Parathyroid adenoma (tissue), 2 donors: ENCODE results near the gene PNKD.

Source experiments
- H2AFZ ChIP-seq: fragments of 300-600 bp; sonication (generic); one replicate; pipeline ENCODE4 v1.7.0; 2017; ENCODE audit warnings: antibody characterized with exemption, mild to moderate bottlenecking
- H3K27ac ChIP-seq: fragments of 300-600 bp; sonication (generic); one replicate; pipeline ENCODE4 v1.7.0; 2017
- H3K27me3 ChIP-seq: fragments of 300-600 bp; sonication (generic); one replicate; pipeline ENCODE4 v1.7.0; 2017; ENCODE audit warnings: low read length; ENCODE audit not compliant: control insufficient read depth, insufficient read depth
- H3K36me3 ChIP-seq: fragments of 300-600 bp; sonication (generic); one replicate; pipeline ENCODE4 v1.7.0; 2017; ENCODE audit warnings: low read length; ENCODE audit not compliant: control insufficient read depth, insufficient read depth
- H3K4me1 ChIP-seq: fragments of 300-600 bp; sonication (generic); one replicate; pipeline ENCODE4 v1.7.0; 2017; ENCODE audit warnings: control low read depth
- H3K4me2 ChIP-seq: fragments of 300-600 bp; sonication (generic); one replicate; pipeline ENCODE4 v1.7.0; 2017; ENCODE audit warnings: low read length
- H3K4me3 ChIP-seq: fragments of 300-600 bp; sonication (generic); one replicate; pipeline ENCODE4 v1.7.0; 2017; ENCODE audit warnings: low read depth, low read length
- H3K79me2 ChIP-seq: fragments of 300-600 bp; sonication (generic); one replicate; pipeline ENCODE4 v1.7.0; 2017; ENCODE audit warnings: control low read depth
- H3K9ac ChIP-seq: fragments of 300-600 bp; sonication (generic); one replicate; pipeline ENCODE4 v1.7.0; 2017; ENCODE audit warnings: mild to moderate bottlenecking
- H3K9me3 ChIP-seq: fragments of 300-600 bp; sonication (generic); one replicate; pipeline ENCODE4 v1.7.0; 2017; ENCODE audit warnings: low read length; ENCODE audit not compliant: control insufficient read depth
- TF ChIP-seq, protein P1 (sequence below): fragments of 300-600 bp; sonication (generic); IDR thresholded peaks from one replicate; pipeline ENCODE4 v1.7.0; 2017; ENCODE audit warnings: antibody characterized with exemption, mild to moderate bottlenecking
- donor health status: primary hyperparathyroidism.

The PNKD gene

GRCh38 chr2:218274586-218274985 is 4.3 kb downstream of the PNKD start:
- Histone ChIP-seq H2AFZ (no peak overlapping the region), H3K79me2 (peaks cover 3% of the 10 kb centered on the region), H3K27me3 (no peaks in the 10 kb centered on the region), H3K9ac (no peak overlapping the region), H3K4me2 (no peak overlapping the region), H3K27ac (no peak overlapping the region), H3K4me3 (no peak overlapping the region), H3K36me3 (no peaks in the 10 kb centered on the region), H3K9me3 (no peaks in the 10 kb centered on the region), H3K4me1 (peaks cover 8% of the 10 kb centered on the region)
- TF ChIP-seq, protein P1, sequence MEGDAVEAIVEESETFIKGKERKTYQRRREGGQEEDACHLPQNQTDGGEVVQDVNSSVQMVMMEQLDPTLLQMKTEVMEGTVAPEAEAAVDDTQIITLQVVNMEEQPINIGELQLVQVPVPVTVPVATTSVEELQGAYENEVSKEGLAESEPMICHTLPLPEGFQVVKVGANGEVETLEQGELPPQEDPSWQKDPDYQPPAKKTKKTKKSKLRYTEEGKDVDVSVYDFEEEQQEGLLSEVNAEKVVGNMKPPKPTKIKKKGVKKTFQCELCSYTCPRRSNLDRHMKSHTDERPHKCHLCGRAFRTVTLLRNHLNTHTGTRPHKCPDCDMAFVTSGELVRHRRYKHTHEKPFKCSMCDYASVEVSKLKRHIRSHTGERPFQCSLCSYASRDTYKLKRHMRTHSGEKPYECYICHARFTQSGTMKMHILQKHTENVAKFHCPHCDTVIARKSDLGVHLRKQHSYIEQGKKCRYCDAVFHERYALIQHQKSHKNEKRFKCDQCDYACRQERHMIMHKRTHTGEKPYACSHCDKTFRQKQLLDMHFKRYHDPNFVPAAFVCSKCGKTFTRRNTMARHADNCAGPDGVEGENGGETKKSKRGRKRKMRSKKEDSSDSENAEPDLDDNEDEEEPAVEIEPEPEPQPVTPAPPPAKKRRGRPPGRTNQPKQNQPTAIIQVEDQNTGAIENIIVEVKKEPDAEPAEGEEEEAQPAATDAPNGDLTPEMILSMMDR, result no peak

- H3K9ac ChIP-seq, result no peak overlapping the region
These were observed 5.2 kb downstream of the PNKD start for GRCh38 chr2:218275371-218276072.

DNA sequence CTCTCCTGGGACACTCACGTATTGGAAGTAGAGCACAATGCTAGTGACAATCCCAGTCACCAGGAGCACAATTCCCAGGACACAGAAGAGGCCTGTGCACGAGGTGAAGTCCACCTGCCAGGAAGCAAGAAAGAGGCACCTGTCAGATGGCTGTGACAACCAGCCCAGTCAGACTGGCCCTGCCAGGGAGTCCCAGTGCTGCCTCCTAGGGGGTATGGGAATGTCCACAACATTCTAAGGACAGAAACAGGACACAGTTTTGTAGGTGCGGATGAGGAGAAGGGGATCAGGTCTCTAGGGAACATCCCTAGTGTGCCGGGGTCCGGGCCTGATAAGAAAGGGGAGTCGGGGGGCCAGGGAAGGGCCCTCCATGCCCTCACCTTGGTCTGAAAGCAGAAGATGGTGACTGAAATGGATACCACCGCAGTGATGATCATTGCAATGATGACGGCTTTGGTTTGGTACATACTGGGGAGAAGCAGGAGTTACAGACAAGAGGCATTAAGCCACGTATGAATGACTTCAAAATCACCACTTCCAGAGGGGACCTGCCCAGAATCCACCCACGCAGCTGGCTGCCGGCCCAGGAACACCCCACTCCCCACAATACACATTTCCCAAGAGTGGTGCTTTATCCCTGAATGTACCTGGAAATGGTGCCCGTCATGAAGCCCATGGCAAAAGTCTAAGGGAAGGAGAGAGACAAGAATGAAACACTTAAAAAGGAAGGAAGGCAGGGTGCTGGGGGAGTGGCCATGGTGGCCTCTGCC is 6.9 kb downstream of the PNKD start:
- H2AFZ ChIP-seq, result no peak overlapping the region
- peaks cover 5% of the 10 kb centered on the region for H3K79me2 ChIP-seq
- H3K36me3 ChIP-seq, result no peaks in the 10 kb centered on the region
- H3K9ac ChIP-seq, result no peak overlapping the region
- TF ChIP-seq, protein P1, result no peak
- no peak overlapping the region for H3K4me3 ChIP-seq
- H3K27ac ChIP-seq, result no peak overlapping the region
- peaks cover 4% of the 10 kb centered on the region for H3K4me1 ChIP-seq
- H3K27me3 ChIP-seq, result no peaks in the 10 kb centered on the region
- no peaks in the 10 kb centered on the region for H3K9me3 ChIP-seq
- no peak overlapping the region for H3K4me2 ChIP-seq

More at GRCh38 chr2:218275371-218276072, 5.2 kb downstream of the PNKD start:
- peaks cover 3% of the 10 kb centered on the region for H3K79me2 ChIP-seq
- H3K9me3 ChIP-seq, result no peaks in the 10 kb centered on the region
- no peak overlapping the region for H3K27ac ChIP-seq
- no peak overlapping the region for H2AFZ ChIP-seq
- H3K4me3 ChIP-seq, result no peak overlapping the region
- no peaks in the 10 kb centered on the region for H3K36me3 ChIP-seq
- TF ChIP-seq, protein P1, result no peak
- H3K4me2 ChIP-seq, result no peak overlapping the region
- no peaks in the 10 kb centered on the region for H3K27me3 ChIP-seq
- peaks cover 8% of the 10 kb centered on the region for H3K4me1 ChIP-seq

GRCh38 chr2:218277921-218278320 is 7.6 kb downstream of the PNKD start:
- peaks cover 2% of the 10 kb centered on the region for H3K4me1 ChIP-seq
- H3K4me3 ChIP-seq, result no peak overlapping the region
- H3K9ac ChIP-seq, result no peak overlapping the region
- no peaks in the 10 kb centered on the region for H3K9me3 ChIP-seq
- peaks cover 5% of the 10 kb centered on the region for H3K79me2 ChIP-seq
- H3K27me3 ChIP-seq, result no peaks in the 10 kb centered on the region
- H3K4me2 ChIP-seq, result no peak overlapping the region
- H2AFZ ChIP-seq, result no peak overlapping the region
- TF ChIP-seq, protein P1, result no peak
- H3K36me3 ChIP-seq, result no peaks in the 10 kb centered on the region
- no peak overlapping the region for H3K27ac ChIP-seq
